OCI-LY1 (cell line): ENCODE results near the gene CAPN11.

ENCODE experiments used
- EZH2 ChIP-seq: fragments of 200-600 bp; sonication (generic), shearing (Covaris generic); IDR thresholded peaks from 2 replicates; pipeline ENCODE4 v1.8.0; 2017; ENCODE audit warnings: borderline replicate concordance, mixed run types, mild to moderate bottlenecking, antibody characterized with exemption, low read length, moderate library complexity, mixed read lengths
- TF ChIP-seq, protein P1 (sequence below): fragments of 200-600 bp; sonication (generic), shearing (Covaris generic); IDR thresholded peaks from 2 replicates; pipeline ENCODE4 v1.5.1; 2017; ENCODE audit warnings: mild to moderate bottlenecking, antibody characterized with exemption, low read length, moderate library complexity, mixed read lengths

DNA sequence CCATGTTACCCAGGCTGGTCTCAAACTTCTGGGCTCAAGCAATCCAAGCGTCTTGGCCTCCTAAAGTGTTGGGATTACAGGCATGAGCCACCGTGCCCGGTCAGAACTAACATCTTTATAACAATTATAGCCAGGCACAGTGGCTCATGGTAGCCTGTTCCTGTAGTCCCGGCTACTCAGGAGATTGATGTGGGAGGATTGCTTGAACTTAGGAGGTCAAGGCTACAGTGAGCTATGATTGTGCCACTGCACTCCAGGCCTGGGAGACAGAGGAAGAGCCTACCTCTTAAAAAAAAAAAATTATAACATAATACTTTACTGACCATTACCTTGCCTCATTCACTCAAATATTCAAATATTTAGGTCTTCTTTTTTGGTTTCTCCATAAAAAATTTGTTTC lies 41.3 kb downstream of the CAPN11 start:
- TF ChIP-seq, protein P1, sequence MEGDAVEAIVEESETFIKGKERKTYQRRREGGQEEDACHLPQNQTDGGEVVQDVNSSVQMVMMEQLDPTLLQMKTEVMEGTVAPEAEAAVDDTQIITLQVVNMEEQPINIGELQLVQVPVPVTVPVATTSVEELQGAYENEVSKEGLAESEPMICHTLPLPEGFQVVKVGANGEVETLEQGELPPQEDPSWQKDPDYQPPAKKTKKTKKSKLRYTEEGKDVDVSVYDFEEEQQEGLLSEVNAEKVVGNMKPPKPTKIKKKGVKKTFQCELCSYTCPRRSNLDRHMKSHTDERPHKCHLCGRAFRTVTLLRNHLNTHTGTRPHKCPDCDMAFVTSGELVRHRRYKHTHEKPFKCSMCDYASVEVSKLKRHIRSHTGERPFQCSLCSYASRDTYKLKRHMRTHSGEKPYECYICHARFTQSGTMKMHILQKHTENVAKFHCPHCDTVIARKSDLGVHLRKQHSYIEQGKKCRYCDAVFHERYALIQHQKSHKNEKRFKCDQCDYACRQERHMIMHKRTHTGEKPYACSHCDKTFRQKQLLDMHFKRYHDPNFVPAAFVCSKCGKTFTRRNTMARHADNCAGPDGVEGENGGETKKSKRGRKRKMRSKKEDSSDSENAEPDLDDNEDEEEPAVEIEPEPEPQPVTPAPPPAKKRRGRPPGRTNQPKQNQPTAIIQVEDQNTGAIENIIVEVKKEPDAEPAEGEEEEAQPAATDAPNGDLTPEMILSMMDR: no peak
- no peak for TF ChIP-seq EZH2
